Natural killer cell (primary cell): ENCODE results near the gene PTAR1. TPM values are rescaled to one million over a fixed set of nuclear protein-coding genes. Genes with fewer than 3 reads are reported as not detected.

ENCODE experiments used
- ATAC-seq, 3 donors: fragments of 150-1000 bp in 2 of 3; fragments of 200-7000 bp in 1 of 3; cut with Tn5 transposase; 1 replicate in 1 of 3; 2 replicates in 2 of 3; pipeline ENCODE4 v1.10.0; 2021; ENCODE audit warnings: mild to moderate bottlenecking in 2 of 3, moderate library complexity in 2 of 3
- DNase-seq, 2 donors: peaks; one replicate each; pipeline versions ENCODE4 v3.0.0 to v3.0.0-alpha.2; 2013 to 2021; ENCODE audit warnings: mixed read lengths in 1 of 2
- H3K27ac ChIP-seq: one replicate; pipeline ENCODE4 v1.5.1; 2013; ENCODE audit warnings: mild to moderate bottlenecking, low read length
- H3K27me3 ChIP-seq: one replicate; pipeline ENCODE4 v1.6.1; 2013; ENCODE audit warnings: low read length; ENCODE audit not compliant: control insufficient read depth, insufficient read depth
- H3K36me3 ChIP-seq: one replicate; pipeline ENCODE4 v1.6.1; 2013; ENCODE audit warnings: low read length; ENCODE audit not compliant: control insufficient read depth, insufficient read depth
- H3K4me1 ChIP-seq: one replicate; pipeline ENCODE4 v1.6.1; 2013; ENCODE audit warnings: low read length; ENCODE audit not compliant: control insufficient read depth, insufficient read depth
- H3K4me3 ChIP-seq: one replicate; pipeline ENCODE4 v1.5.1; 2013; ENCODE audit warnings: low read length
- H3K9me3 ChIP-seq: one replicate; pipeline ENCODE4 v1.6.1; 2013; ENCODE audit warnings: low read length; ENCODE audit not compliant: control insufficient read depth, insufficient read depth
- H3K27ac Mint-ChIP-seq, 2 donors: one replicate each; pipeline ENCODE4 v1.8.0; 2022; ENCODE audit warnings: mild to moderate bottlenecking in 2 of 2, mixed read lengths in 2 of 2, moderate library complexity in 1 of 2
- H3K27me3 Mint-ChIP-seq, 2 donors: one replicate each; pipeline ENCODE4 v1.8.0; 2022; ENCODE audit warnings: low read depth in 2 of 2, mixed read lengths in 2 of 2
- H3K36me3 Mint-ChIP-seq: one replicate; pipeline ENCODE4 v1.8.0; 2022; ENCODE audit warnings: mixed read lengths
- H3K4me1 Mint-ChIP-seq, 2 donors: one replicate each; pipeline ENCODE4 v1.8.0; 2022; ENCODE audit warnings: mixed read lengths in 2 of 2
- H3K4me3 Mint-ChIP-seq: one replicate; pipeline ENCODE4 v1.8.0; 2022; ENCODE audit warnings: mild to moderate bottlenecking, moderate library complexity, mixed read lengths
- H3K9me3 Mint-ChIP-seq, 2 donors: one replicate each; pipeline ENCODE4 v1.8.0; 2022; ENCODE audit warnings: mixed read lengths in 2 of 2
- WGBS: methylation state at CpG from one replicate; pipeline ENCODE4 v1.1.7; 2013; ENCODE audit warnings: missing lambda C conversion rate; ENCODE audit not compliant: insufficient coverage; 5-methylcytosine and 5-hydroxymethylcytosine counted together
- intact Hi-C: fragments of 100-400 bp; cut with micrococcal nuclease; formaldehyde crosslinking; loops from one replicate; pipeline ENCODE4 v1.14.2; 2022
- total RNA-seq, 4 donors: library from RNA; stranded (reverse); fragments of 120-200 nt in 1 of 4; gene quantifications; one replicate each; pipeline versions ENCODE4 v1.2.3 to v1.2.4, GENCODE V29; 2013 to 2022
- TF ChIP-seq, protein P1 (sequence below): fragments of 200-600 bp; IDR thresholded peaks from one replicate; pipeline ENCODE4 v1.8.0; 2022; ENCODE audit warnings: antibody characterized with exemption

Gene PTAR1
- total RNA-seq, 3 donors from 2014 or later (not counting 1 experiment from before 2014, with no cell fraction given): 76.4 to 87.9 (median 85.6) TPM

DNA sequence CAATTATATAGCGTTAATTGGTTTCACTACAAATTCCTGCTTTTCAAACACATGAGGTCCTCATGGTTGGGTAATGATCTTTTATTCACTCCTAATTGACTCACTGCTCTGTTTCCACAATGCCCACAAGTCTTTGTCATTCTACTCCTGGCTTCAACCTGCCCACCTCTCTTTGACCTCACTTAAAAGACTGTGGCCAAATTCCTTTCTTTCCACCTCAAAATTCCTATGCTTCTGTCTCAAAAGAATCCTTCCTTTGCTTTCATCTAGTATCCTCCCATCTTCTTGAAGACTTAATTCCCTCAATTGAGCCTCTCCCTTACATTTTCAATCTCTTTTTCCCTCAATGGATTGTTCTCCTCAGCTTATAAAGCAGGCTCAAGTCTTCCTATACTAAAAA lies 92.5 kb downstream of the PTAR1 start:
- DNase-seq (no peak), ATAC-seq (no peak)
- H3K27ac Mint-ChIP-seq: no peak overlapping the region
- no peaks in the 10 kb centered on the region for H3K9me3 Mint-ChIP-seq
- no peak overlapping the region for H3K27ac ChIP-seq
- H3K4me1 Mint-ChIP-seq: peaks cover 0 to 5% of the 10 kb centered on the region in 2 donors
- no peaks in the 10 kb centered on the region for H3K36me3 ChIP-seq
- H3K4me3 ChIP-seq: no peak overlapping the region
- H3K4me1 ChIP-seq: peaks cover 5% of the 10 kb centered on the region
- intact Hi-C loops: no loop called here
- WGBS: 100% methylated on average over 1 of the region's 1 CpG
- peaks cover 5% of the 10 kb centered on the region for H3K27me3 ChIP-seq
- H3K36me3 Mint-ChIP-seq: no peaks in the 10 kb centered on the region
- H3K9me3 ChIP-seq: no peaks in the 10 kb centered on the region
- H3K27me3 Mint-ChIP-seq: peaks cover 5 to 15% of the 10 kb centered on the region in 2 donors
- TF ChIP-seq, protein P1, sequence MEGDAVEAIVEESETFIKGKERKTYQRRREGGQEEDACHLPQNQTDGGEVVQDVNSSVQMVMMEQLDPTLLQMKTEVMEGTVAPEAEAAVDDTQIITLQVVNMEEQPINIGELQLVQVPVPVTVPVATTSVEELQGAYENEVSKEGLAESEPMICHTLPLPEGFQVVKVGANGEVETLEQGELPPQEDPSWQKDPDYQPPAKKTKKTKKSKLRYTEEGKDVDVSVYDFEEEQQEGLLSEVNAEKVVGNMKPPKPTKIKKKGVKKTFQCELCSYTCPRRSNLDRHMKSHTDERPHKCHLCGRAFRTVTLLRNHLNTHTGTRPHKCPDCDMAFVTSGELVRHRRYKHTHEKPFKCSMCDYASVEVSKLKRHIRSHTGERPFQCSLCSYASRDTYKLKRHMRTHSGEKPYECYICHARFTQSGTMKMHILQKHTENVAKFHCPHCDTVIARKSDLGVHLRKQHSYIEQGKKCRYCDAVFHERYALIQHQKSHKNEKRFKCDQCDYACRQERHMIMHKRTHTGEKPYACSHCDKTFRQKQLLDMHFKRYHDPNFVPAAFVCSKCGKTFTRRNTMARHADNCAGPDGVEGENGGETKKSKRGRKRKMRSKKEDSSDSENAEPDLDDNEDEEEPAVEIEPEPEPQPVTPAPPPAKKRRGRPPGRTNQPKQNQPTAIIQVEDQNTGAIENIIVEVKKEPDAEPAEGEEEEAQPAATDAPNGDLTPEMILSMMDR: no peak
- no peak overlapping the region for H3K4me3 Mint-ChIP-seq

DNA sequence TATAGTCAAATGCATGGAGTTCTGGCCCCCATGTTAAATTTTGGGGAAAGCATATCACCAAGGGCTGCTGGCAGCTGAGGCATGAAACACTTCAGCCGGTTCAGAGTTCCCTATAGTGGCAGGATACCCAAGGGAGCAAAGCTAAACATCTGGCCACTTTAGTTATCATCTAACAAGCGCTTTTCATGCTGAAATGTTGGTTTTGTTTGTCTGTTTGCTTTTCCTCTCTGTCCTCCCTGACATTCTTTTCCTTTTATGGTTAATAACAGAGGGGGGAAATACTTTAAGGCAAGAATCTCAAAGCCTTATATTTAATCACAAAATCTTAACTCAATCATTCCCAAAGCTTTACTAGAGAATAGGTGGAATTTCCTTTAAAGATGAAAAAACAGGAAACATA lies 99.5 kb downstream of the PTAR1 start:
- Histone ChIP-seq H3K4me1 (no peaks in the 10 kb centered on the region), H3K36me3 (no peaks in the 10 kb centered on the region), H3K27me3 (peaks cover 2% of the 10 kb centered on the region), H3K27ac (no peak overlapping the region), H3K9me3 (no peaks in the 10 kb centered on the region), H3K4me3 (no peak overlapping the region)
- H3K27me3 Mint-ChIP-seq: peaks cover 10 to 22% of the 10 kb centered on the region in 2 donors
- ATAC-seq (no peak), DNase-seq (no peak)
- no peaks in the 10 kb centered on the region for H3K9me3 Mint-ChIP-seq
- TF ChIP-seq, protein P1: no peak
- intact Hi-C loops: no loop called here
- H3K4me1 Mint-ChIP-seq: no peaks in the 10 kb centered on the region
- no peak overlapping the region for H3K27ac Mint-ChIP-seq
- 68% methylated on average over 1 of the region's 2 CpGs for WGBS
- no peak overlapping the region for H3K4me3 Mint-ChIP-seq
- no peaks in the 10 kb centered on the region for H3K36me3 Mint-ChIP-seq

Other genes with a start within 250 kb of the PTAR1 start
- under 1 TPM; 0.11 to 0.31 (median 0.13) TPM for gene APBA1, start 87.6 kb downstream of the PTAR1 start, total RNA-seq
- not detected for gene CFAP95, start 60.8 kb upstream of the PTAR1 start, total RNA-seq